DND-41 (cell line): ENCODE measurements around the gene RCC2.

Source experiments
- EZH2 ChIP-seq: IDR thresholded peaks from 3 replicates; pipeline ENCODE4 v1.6.1; 2012; ENCODE audit warnings: borderline replicate concordance, low read depth, mild to moderate bottlenecking, moderate library complexity, low read length, inconsistent platforms; ENCODE audit not compliant: severe bottlenecking
- TF ChIP-seq, protein P1 (sequence below): IDR thresholded peaks from 2 replicates; pipeline ENCODE4 v1.5.1; 2012; ENCODE audit warnings: borderline replicate concordance, low read length, moderate library complexity, mild to moderate bottlenecking; ENCODE audit not compliant: poor library complexity, severe bottlenecking; ENCODE audit errors: extremely low read depth

DNA sequence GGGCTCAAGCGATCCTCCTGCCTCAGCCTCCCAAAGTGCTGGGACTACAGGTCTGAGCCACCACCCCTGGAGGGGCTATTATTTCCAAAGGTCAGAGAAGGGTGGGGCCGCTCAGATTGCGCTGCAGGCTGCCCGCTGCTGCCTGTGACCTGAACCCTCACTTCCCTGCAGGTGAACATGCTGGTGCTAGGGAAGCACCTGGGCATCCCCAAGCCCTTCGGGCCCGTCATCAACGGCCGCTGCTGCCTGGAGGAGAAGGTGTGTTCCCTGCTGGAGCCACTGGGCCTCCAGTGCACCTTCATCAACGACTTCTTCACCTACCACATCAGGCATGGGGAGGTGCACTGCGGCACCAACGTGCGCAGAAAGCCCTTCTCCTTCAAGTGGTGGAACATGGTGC lies 76.1 kb downstream of the RCC2 start:
- TF ChIP-seq, protein P1, sequence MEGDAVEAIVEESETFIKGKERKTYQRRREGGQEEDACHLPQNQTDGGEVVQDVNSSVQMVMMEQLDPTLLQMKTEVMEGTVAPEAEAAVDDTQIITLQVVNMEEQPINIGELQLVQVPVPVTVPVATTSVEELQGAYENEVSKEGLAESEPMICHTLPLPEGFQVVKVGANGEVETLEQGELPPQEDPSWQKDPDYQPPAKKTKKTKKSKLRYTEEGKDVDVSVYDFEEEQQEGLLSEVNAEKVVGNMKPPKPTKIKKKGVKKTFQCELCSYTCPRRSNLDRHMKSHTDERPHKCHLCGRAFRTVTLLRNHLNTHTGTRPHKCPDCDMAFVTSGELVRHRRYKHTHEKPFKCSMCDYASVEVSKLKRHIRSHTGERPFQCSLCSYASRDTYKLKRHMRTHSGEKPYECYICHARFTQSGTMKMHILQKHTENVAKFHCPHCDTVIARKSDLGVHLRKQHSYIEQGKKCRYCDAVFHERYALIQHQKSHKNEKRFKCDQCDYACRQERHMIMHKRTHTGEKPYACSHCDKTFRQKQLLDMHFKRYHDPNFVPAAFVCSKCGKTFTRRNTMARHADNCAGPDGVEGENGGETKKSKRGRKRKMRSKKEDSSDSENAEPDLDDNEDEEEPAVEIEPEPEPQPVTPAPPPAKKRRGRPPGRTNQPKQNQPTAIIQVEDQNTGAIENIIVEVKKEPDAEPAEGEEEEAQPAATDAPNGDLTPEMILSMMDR: no peak
- no peak for TF ChIP-seq EZH2
